GM23338 (cell line): Measurements from ENCODE around the gene RFC2.

Experiments used
- CREB1 ChIP-seq: fragments of 250-450 bp; sonication (Bioruptor Pico); IDR thresholded peaks from 2 replicates; pipeline ENCODE4 v1.5.0; 2020; ENCODE audit warnings: low read depth, mild to moderate bottlenecking, moderate library complexity
- EZH2 ChIP-seq: fragments of 200-600 bp; sonication (generic); IDR thresholded peaks from one replicate; pipeline ENCODE4 v1.8.0; 2017; ENCODE audit warnings: antibody characterized with exemption, mild to moderate bottlenecking, low read depth; ENCODE audit not compliant: unreplicated experiment
- EZH2phosphoT487 ChIP-seq: fragments of 200-600 bp; sonication (generic); IDR thresholded peaks from one replicate; pipeline ENCODE4 v1.8.1; 2018; ENCODE audit warnings: antibody characterized with exemption; ENCODE audit not compliant: unreplicated experiment
- JUNB ChIP-seq: IDR thresholded peaks from one replicate; pipeline ENCODE4 v1.6.1; 2016; ENCODE audit warnings: antibody characterized with exemption; ENCODE audit not compliant: unreplicated experiment
- NANOG ChIP-seq: IDR thresholded peaks from 2 replicates; pipeline ENCODE4 v1.6.1; 2016; ENCODE audit warnings: antibody characterized with exemption, borderline replicate concordance
- POLR2AphosphoS5 ChIP-seq: IDR thresholded peaks from 2 replicates; pipeline ENCODE4 v1.6.1; 2016; ENCODE audit warnings: antibody characterized with exemption, low read depth
- STAT1 ChIP-seq: IDR thresholded peaks from one replicate; pipeline ENCODE4 v1.6.1; 2016; ENCODE audit warnings: antibody characterized with exemption; ENCODE audit not compliant: unreplicated experiment
- ZNF331 ChIP-seq: fragments of 250-450 bp; sonication (Bioruptor Pico); IDR thresholded peaks from 2 replicates; pipeline ENCODE4 v1.5.0; 2020; ENCODE audit warnings: low read depth, mild to moderate bottlenecking, moderate library complexity
- TF ChIP-seq, protein P1 (sequence below): IDR thresholded peaks from one replicate; pipeline ENCODE4 v1.6.1; 2018; ENCODE audit warnings: antibody characterized with exemption; ENCODE audit not compliant: unreplicated experiment
- TF ChIP-seq, protein P2 (sequence below), 2 experiments: fragments of 200-600 bp in 1 of 2; sonication (generic) in 1 of 2; conservative IDR thresholded peaks; 2 replicates each; pipeline versions ENCODE4 v1.5.1 to v1.6.1; 2016 to 2017; ENCODE audit warnings: antibody characterized with exemption in 2 of 2, low read depth in 2 of 2, mild to moderate bottlenecking in 2 of 2, moderate library complexity in 1 of 2
- TF ChIP-seq, protein P3 (sequence below): fragments of 250-450 bp; sonication (Bioruptor Pico); IDR thresholded peaks from 2 replicates; pipeline ENCODE4 v1.5.0; 2020; ENCODE audit warnings: mild to moderate bottlenecking, moderate library complexity
- TF ChIP-seq, protein P4 (sequence below): IDR thresholded peaks from 2 replicates; pipeline ENCODE4 v1.6.1; 2016; ENCODE audit warnings: antibody characterized with exemption

GRCh38 chr7:74300926-74301325 lies 46.7 kb upstream of the RFC2 start:
- TF ChIP-seq, protein P1, sequence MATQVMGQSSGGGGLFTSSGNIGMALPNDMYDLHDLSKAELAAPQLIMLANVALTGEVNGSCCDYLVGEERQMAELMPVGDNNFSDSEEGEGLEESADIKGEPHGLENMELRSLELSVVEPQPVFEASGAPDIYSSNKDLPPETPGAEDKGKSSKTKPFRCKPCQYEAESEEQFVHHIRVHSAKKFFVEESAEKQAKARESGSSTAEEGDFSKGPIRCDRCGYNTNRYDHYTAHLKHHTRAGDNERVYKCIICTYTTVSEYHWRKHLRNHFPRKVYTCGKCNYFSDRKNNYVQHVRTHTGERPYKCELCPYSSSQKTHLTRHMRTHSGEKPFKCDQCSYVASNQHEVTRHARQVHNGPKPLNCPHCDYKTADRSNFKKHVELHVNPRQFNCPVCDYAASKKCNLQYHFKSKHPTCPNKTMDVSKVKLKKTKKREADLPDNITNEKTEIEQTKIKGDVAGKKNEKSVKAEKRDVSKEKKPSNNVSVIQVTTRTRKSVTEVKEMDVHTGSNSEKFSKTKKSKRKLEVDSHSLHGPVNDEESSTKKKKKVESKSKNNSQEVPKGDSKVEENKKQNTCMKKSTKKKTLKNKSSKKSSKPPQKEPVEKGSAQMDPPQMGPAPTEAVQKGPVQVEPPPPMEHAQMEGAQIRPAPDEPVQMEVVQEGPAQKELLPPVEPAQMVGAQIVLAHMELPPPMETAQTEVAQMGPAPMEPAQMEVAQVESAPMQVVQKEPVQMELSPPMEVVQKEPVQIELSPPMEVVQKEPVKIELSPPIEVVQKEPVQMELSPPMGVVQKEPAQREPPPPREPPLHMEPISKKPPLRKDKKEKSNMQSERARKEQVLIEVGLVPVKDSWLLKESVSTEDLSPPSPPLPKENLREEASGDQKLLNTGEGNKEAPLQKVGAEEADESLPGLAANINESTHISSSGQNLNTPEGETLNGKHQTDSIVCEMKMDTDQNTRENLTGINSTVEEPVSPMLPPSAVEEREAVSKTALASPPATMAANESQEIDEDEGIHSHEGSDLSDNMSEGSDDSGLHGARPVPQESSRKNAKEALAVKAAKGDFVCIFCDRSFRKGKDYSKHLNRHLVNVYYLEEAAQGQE: no peak
- TF ChIP-seq, protein P2, sequence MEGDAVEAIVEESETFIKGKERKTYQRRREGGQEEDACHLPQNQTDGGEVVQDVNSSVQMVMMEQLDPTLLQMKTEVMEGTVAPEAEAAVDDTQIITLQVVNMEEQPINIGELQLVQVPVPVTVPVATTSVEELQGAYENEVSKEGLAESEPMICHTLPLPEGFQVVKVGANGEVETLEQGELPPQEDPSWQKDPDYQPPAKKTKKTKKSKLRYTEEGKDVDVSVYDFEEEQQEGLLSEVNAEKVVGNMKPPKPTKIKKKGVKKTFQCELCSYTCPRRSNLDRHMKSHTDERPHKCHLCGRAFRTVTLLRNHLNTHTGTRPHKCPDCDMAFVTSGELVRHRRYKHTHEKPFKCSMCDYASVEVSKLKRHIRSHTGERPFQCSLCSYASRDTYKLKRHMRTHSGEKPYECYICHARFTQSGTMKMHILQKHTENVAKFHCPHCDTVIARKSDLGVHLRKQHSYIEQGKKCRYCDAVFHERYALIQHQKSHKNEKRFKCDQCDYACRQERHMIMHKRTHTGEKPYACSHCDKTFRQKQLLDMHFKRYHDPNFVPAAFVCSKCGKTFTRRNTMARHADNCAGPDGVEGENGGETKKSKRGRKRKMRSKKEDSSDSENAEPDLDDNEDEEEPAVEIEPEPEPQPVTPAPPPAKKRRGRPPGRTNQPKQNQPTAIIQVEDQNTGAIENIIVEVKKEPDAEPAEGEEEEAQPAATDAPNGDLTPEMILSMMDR (conservative IDR thresholded peaks at IDR 0.05; ENCODE audit: low read depth in 2 of 2): no peak
- TF ChIP-seq EZH2 (no peak), POLR2AphosphoS5 (no peak), CREB1 (CRISPR knock-in tag) (no peak), STAT1 (no peak), EZH2phosphoT487 (no peak), ZNF331 (no peak), JUNB (no peak), NANOG (no peak)
- TF ChIP-seq, protein P3, sequence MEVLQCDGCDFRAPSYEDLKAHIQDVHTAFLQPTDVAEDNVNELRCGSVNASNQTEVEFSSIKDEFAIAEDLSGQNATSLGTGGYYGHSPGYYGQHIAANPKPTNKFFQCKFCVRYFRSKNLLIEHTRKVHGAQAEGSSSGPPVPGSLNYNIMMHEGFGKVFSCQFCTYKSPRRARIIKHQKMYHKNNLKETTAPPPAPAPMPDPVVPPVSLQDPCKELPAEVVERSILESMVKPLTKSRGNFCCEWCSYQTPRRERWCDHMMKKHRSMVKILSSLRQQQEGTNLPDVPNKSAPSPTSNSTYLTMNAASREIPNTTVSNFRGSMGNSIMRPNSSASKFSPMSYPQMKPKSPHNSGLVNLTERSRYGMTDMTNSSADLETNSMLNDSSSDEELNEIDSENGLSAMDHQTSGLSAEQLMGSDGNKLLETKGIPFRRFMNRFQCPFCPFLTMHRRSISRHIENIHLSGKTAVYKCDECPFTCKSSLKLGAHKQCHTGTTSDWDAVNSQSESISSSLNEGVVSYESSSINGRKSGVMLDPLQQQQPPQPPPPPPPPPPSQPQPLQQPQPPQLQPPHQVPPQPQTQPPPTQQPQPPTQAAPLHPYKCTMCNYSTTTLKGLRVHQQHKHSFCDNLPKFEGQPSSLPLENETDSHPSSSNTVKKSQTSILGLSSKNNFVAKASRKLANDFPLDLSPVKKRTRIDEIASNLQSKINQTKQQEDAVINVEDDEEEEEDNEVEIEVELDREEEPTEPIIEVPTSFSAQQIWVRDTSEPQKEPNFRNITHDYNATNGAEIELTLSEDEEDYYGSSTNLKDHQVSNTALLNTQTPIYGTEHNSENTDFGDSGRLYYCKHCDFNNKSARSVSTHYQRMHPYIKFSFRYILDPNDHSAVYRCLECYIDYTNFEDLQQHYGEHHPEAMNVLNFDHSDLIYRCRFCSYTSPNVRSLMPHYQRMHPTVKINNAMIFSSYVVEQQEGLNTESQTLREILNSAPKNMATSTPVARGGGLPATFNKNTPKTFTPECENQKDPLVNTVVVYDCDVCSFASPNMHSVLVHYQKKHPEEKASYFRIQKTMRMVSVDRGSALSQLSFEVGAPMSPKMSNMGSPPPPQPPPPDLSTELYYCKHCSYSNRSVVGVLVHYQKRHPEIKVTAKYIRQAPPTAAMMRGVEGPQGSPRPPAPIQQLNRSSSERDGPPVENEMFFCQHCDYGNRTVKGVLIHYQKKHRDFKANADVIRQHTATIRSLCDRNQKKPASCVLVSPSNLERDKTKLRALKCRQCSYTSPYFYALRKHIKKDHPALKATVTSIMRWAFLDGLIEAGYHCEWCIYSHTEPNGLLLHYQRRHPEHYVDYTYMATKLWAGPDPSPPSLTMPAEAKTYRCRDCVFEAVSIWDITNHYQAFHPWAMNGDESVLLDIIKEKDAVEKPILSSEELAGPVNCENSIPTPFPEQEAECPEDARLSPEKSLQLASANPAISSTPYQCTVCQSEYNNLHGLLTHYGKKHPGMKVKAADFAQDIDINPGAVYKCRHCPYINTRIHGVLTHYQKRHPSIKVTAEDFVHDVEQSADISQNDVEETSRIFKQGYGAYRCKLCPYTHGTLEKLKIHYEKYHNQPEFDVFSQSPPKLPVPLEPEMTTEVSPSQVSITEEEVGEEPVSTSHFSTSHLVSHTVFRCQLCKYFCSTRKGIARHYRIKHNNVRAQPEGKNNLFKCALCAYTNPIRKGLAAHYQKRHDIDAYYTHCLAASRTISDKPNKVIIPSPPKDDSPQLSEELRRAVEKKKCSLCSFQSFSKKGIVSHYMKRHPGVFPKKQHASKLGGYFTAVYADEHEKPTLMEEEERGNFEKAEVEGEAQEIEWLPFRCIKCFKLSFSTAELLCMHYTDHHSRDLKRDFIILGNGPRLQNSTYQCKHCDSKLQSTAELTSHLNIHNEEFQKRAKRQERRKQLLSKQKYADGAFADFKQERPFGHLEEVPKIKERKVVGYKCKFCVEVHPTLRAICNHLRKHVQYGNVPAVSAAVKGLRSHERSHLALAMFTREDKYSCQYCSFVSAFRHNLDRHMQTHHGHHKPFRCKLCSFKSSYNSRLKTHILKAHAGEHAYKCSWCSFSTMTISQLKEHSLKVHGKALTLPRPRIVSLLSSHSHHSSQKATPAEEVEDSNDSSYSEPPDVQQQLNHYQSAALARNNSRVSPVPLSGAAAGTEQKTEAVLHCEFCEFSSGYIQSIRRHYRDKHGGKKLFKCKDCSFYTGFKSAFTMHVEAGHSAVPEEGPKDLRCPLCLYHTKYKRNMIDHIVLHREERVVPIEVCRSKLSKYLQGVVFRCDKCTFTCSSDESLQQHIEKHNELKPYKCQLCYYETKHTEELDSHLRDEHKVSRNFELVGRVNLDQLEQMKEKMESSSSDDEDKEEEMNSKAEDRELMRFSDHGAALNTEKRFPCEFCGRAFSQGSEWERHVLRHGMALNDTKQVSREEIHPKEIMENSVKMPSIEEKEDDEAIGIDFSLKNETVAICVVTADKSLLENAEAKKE (CRISPR knock-in tag): no peak
- TF ChIP-seq, protein P4, sequence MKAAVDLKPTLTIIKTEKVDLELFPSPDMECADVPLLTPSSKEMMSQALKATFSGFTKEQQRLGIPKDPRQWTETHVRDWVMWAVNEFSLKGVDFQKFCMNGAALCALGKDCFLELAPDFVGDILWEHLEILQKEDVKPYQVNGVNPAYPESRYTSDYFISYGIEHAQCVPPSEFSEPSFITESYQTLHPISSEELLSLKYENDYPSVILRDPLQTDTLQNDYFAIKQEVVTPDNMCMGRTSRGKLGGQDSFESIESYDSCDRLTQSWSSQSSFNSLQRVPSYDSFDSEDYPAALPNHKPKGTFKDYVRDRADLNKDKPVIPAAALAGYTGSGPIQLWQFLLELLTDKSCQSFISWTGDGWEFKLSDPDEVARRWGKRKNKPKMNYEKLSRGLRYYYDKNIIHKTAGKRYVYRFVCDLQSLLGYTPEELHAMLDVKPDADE: no peak
